A549 (cell line): ENCODE data around the gene ARHGAP5. TPM values are rescaled to one million over a fixed set of nuclear protein-coding genes. Genes with fewer than 3 reads are reported as not detected.

Experiments used
- ATAC-seq, 2 experiments: fragments of 200-7000 bp in 1 of 2; fragments of >200 bp in 1 of 2; cut with Nextera tagmentation in 1 of 2; cut with Tn5 transposase in 1 of 2; 3 replicates each; pipeline versions ENCODE4 v1.8.0 to v1.9.1; 2018 to 2020; ENCODE audit warnings: mild to moderate bottlenecking in 1 of 2, moderate library complexity in 1 of 2
- CTCF ChIA-PET: fragments of 300-600 bp; sonication (Branson Sonifier 250); formaldehyde crosslinking; extraction: SDS; loops from one replicate; lab custom pipeline; 2021; ENCODE audit warnings: antibody characterized with exemption, inconsistent platforms; lab: Yijun Ruan, JAX
- POLR2A ChIA-PET: fragments of 350-600 bp; formaldehyde crosslinking; extraction: SDS; loops from one replicate; lab custom pipeline; 2021; ENCODE audit warnings: antibody characterized with exemption, inconsistent platforms; lab: Yijun Ruan, JAX
- DNase-seq, 2 experiments: peaks; one replicate each; pipeline versions ENCODE4 v3.0.0 to v3.0.0-alpha.2; 2011 to 2016; ENCODE audit warnings: low read depth in 1 of 2, low spot score in 1 of 2
- FAIRE-seq: peaks from 2 replicates; lab custom pipeline; 2011; peaks lifted over from hg19 to GRCh38; lab: Jason Lieb, UNC
- H3K27ac ChIP-seq, 2 experiments: fragments of >200 bp; sonication (Bioruptor Twin); formaldehyde crosslinking; 3 replicates each; pipeline ENCODE4 v1.5.1; 2016 to 2017
- H3K4me1 ChIP-seq: fragments of >200 bp; sonication (Bioruptor Twin); formaldehyde crosslinking; 3 replicates; pipeline ENCODE4 v1.6.1; 2016
- H3K4me2 ChIP-seq: fragments of >200 bp; sonication (Bioruptor Twin); formaldehyde crosslinking; 3 replicates; pipeline ENCODE4 v1.6.1; 2016
- H3K4me3 ChIP-seq: fragments of >200 bp; sonication (Bioruptor Twin); formaldehyde crosslinking; 3 replicates; pipeline ENCODE4 v1.5.1; 2016
- H3K9me3 ChIP-seq: fragments of >200 bp; sonication (Bioruptor Twin); formaldehyde crosslinking; 3 replicates; pipeline ENCODE4 v1.6.1; 2016
- ATOH8 ChIP-seq: fragments of 250-450 bp; sonication (Bioruptor Pico); IDR thresholded peaks from 2 replicates; pipeline ENCODE4 v1.5.0; 2020; ENCODE audit warnings: low read depth, mild to moderate bottlenecking, moderate library complexity
- BHLHE40 ChIP-seq: IDR thresholded peaks from 2 replicates; pipeline ENCODE4 v1.6.1; 2012; ENCODE audit warnings: low read depth, low read length, inconsistent platforms
- CBX8 ChIP-seq: fragments of 200-600 bp; sonication (generic); IDR thresholded peaks from 2 replicates; pipeline ENCODE4 v1.6.1; 2016
- CHD2 ChIP-seq: fragments of 150-350 bp; IDR thresholded peaks from 2 replicates; pipeline ENCODE4 v1.6.1; 2014; ENCODE audit warnings: low read length; ENCODE audit not compliant: partially characterized antibody
- E2F6 ChIP-seq: IDR thresholded peaks from 2 replicates; pipeline ENCODE4 v1.6.1; 2012; ENCODE audit warnings: low read depth, borderline replicate concordance
- EHMT2 ChIP-seq: fragments of 200-600 bp; sonication (generic); IDR thresholded peaks from 2 replicates; pipeline ENCODE4 v1.6.1; 2016; ENCODE audit warnings: antibody characterized with exemption, low read depth, mild to moderate bottlenecking, moderate library complexity
- ELK1 ChIP-seq: fragments of 150-350 bp; IDR thresholded peaks from 2 replicates; pipeline ENCODE4 v1.6.1; 2014; ENCODE audit warnings: low read depth, mild to moderate bottlenecking, low read length
- EP300 ChIP-seq, 2 experiments: fragments of >200 bp; sonication (Bioruptor Twin); formaldehyde crosslinking; IDR thresholded peaks; 2 replicates in 1 of 2; 3 replicates in 1 of 2; pipeline ENCODE4 v1.6.1; 2016 to 2017
- FOXS1 ChIP-seq: fragments of 250-450 bp; sonication (Bioruptor Pico); IDR thresholded peaks from 2 replicates; pipeline ENCODE4 v1.5.0; 2020; ENCODE audit warnings: mild to moderate bottlenecking, moderate library complexity
- GATA3 ChIP-seq: IDR thresholded peaks from 2 replicates; pipeline ENCODE4 v1.6.1; 2012; ENCODE audit warnings: borderline replicate concordance
- HOXA7 ChIP-seq: fragments of 250-450 bp; sonication (Bioruptor Pico); IDR thresholded peaks from 2 replicates; pipeline ENCODE4 v1.5.0; 2020; ENCODE audit warnings: mild to moderate bottlenecking, moderate library complexity
- HOXB13 ChIP-seq: fragments of 250-450 bp; sonication (Bioruptor Pico); IDR thresholded peaks from 2 replicates; pipeline ENCODE4 v1.5.0; 2020; ENCODE audit warnings: low read depth, mild to moderate bottlenecking, moderate library complexity
- JUN ChIP-seq, 2 experiments: fragments of >200 bp; sonication (Bioruptor Twin); formaldehyde crosslinking; IDR thresholded peaks; 2 replicates in 1 of 2; 3 replicates in 1 of 2; pipeline ENCODE4 v1.6.1; 2016 to 2017
- KDM1A ChIP-seq: fragments of 200-600 bp; sonication (generic); IDR thresholded peaks from 2 replicates; pipeline ENCODE4 v1.6.1; 2016; ENCODE audit warnings: low read depth, mild to moderate bottlenecking
- KDM5A ChIP-seq: fragments of 200-600 bp; sonication (generic); IDR thresholded peaks from 2 replicates; pipeline ENCODE4 v1.6.1; 2016; ENCODE audit warnings: antibody characterized with exemption, mild to moderate bottlenecking
- NPAS2 ChIP-seq: fragments of 250-450 bp; sonication (Bioruptor Pico); IDR thresholded peaks from 2 replicates; pipeline ENCODE4 v1.8.0; 2022; ENCODE audit warnings: mild to moderate bottlenecking, moderate library complexity, borderline replicate concordance
- PBX3 ChIP-seq: IDR thresholded peaks from 2 replicates; pipeline ENCODE4 v1.6.1; 2012
- RAD21 ChIP-seq, 2 experiments: fragments of >200 bp in 1 of 2; sonication (Bioruptor Twin) in 1 of 2; formaldehyde crosslinking in 1 of 2; IDR thresholded peaks in 1 of 2; conservative IDR thresholded peaks in 1 of 2; 2 replicates in 1 of 2; 3 replicates in 1 of 2; pipeline ENCODE4 v1.6.1; 2012 to 2018; ENCODE audit warnings: inconsistent platforms in 1 of 2
- RNF2 ChIP-seq: fragments of 200-600 bp; sonication (generic); IDR thresholded peaks from 2 replicates; pipeline ENCODE4 v1.6.1; 2016; ENCODE audit warnings: low read depth, mild to moderate bottlenecking, antibody characterized with exemption, moderate library complexity, borderline replicate concordance
- SMC3 ChIP-seq: fragments of >200 bp; sonication (Bioruptor Twin); formaldehyde crosslinking; IDR thresholded peaks from 3 replicates; pipeline ENCODE4 v1.6.1; 2018; ENCODE audit warnings: inconsistent platforms
- TFCP2L1 ChIP-seq: fragments of 250-450 bp; sonication (Bioruptor Pico); IDR thresholded peaks from 2 replicates; pipeline ENCODE4 v1.5.0; 2021; ENCODE audit warnings: mild to moderate bottlenecking
- TP53 ChIP-seq: fragments of 250-450 bp; sonication (Bioruptor Pico); IDR thresholded peaks from 2 replicates; pipeline ENCODE4 v1.5.0; 2021; ENCODE audit warnings: mild to moderate bottlenecking, moderate library complexity
- USF2 ChIP-seq: fragments of 450-650 bp; IDR thresholded peaks from 2 replicates; pipeline ENCODE4 v1.6.1; 2014; ENCODE audit warnings: antibody characterized with exemption
- ZC3H11A ChIP-seq: fragments of 450-650 bp; IDR thresholded peaks from 2 replicates; pipeline ENCODE4 v1.6.1; 2014; ENCODE audit warnings: antibody characterized with exemption, mild to moderate bottlenecking
- WGBS: methylation state at CpG from one replicate; pipeline ENCODE4 v1.1.6; 2017; ENCODE audit errors: missing lambda C conversion rate; 5-methylcytosine and 5-hydroxymethylcytosine counted together
- polyA plus RNA-seq, 4 experiments: library from polyadenylated mRNA; depleted of rRNA in 3 of 4; stranded (reverse); fragments of >200 nt; fragmentation: RNase III in 1 of 4; extraction: RNeasy Plus Mini Kit Qiagen cat#74134 plus additional on column Dnase treatment in 1 of 4; gene quantifications; 2 replicates in 3 of 4; 3 replicates in 1 of 4; pipeline ENCODE4 v1.2.3, GENCODE V29; 2011 to 2017

ARHGAP5 gene
- polyA plus RNA-seq, 2 of the 4 experiments (the other 2 are of a cell fraction): 33.6 to 66.1 TPM

GRCh38 chr14:32054536-32054935 lies 22.6 kb upstream of the ARHGAP5 start (continued):
- TF ChIP-seq EHMT2 (no peak), EP300 (IDR thresholded peaks at IDR 0.05) (no peak), HOXB13 (CRISPR knock-in tag) (no peak), HOXA7 (no peak), USF2 (no peak), SMC3 (no peak), ELK1 (no peak), BHLHE40 (no peak), ATOH8 (CRISPR knock-in tag) (no peak), TP53 (CRISPR knock-in tag) (no peak), KDM1A (no peak), E2F6 (no peak)
- TF ChIP-seq, all 56 proteins: peak for 0

GRCh38 chr14:32055175-32055574 lies 21.9 kb upstream of the ARHGAP5 start:
- Histone ChIP-seq H3K4me2 (no peak overlapping the region), H3K4me1 (no peaks in the 10 kb centered on the region), H3K27ac (no peak overlapping the region), H3K9me3 (no peaks in the 10 kb centered on the region), H3K4me3 (no peak overlapping the region)
- ChIA-PET CTCF (no interaction called here), POLR2A (no interaction called here)
- FAIRE-seq: peak; percentile 46
- TF ChIP-seq CBX8 (no peak), KDM5A (no peak), HOXB13 (CRISPR knock-in tag) (no peak), CHD2 (no peak), RNF2 (no peak), NPAS2 (no peak), FOXS1 (no peak), GATA3 (no peak), RAD21 (conservative IDR thresholded peaks at IDR 0.05 in 1 of 2, IDR thresholded peaks at IDR 0.05 in 1 of 2) (no peak), JUN (IDR thresholded peaks at IDR 0.05) (no peak), TFCP2L1 (no peak), PBX3 (no peak), ZC3H11A (no peak)
- 73% methylated on average over 2 of the region's 2 CpGs for WGBS
- no peak for ATAC-seq
- DNase-seq: no peak
